Endothelial cell of umbilical vein (primary cell): ENCODE results near the gene HHATL. TPM values are rescaled to one million over a fixed set of nuclear protein-coding genes. Genes with fewer than 3 reads are reported as not detected.

Source experiments
- BruUV-seq: library from RNA; stranded (reverse); fragments of 400-500 nt; replicated peaks from 2 replicates; lab custom pipeline; 2021; lab: Mats Ljungman, UMichigan
- CTCF ChIA-PET: fragments of 300-600, 350-600 bp; sonication (Branson Sonifier 250); formaldehyde crosslinking; loops from one replicate; lab custom pipeline; 2021; ENCODE audit warnings: antibody characterized with exemption, inconsistent platforms; lab: Charles Lee
- POLR2A ChIA-PET: fragments of 300-600, 350-600 bp; sonication (Branson Sonifier 250); formaldehyde crosslinking; loops from one replicate; lab custom pipeline; 2021; ENCODE audit warnings: antibody characterized with exemption, inconsistent platforms; lab: Charles Lee
- DNase-seq: peaks from one replicate; pipeline ENCODE4 v3.0.0-alpha.2; 2011; ENCODE audit warnings: low read depth, low spot score
- FAIRE-seq: peaks from 2 replicates; lab custom pipeline; 2011; peaks lifted over from hg19 to GRCh38; lab: Jason Lieb, UNC
- H2AFZ ChIP-seq: 2 replicates; pipeline ENCODE4 v1.6.0; 2012; ENCODE audit warnings: low read depth, low read length, control low read depth, inconsistent platforms
- H3K27ac ChIP-seq: 2 replicates; pipeline ENCODE4 v1.5.1; 2011; ENCODE audit warnings: low read depth, mild to moderate bottlenecking, control low read depth, low read length, moderate library complexity; ENCODE audit not compliant: insufficient read depth
- H3K27me3 ChIP-seq, 2 experiments: 2 replicates each; pipeline versions ENCODE4 v1.6.0 to v1.6.1; 2011; ENCODE audit warnings: low read length in 2 of 2, mixed read lengths in 1 of 2; ENCODE audit not compliant: control insufficient read depth in 2 of 2, insufficient read depth in 2 of 2
- H3K36me3 ChIP-seq, 2 experiments: 2 replicates in 1 of 2; 3 replicates in 1 of 2; pipeline ENCODE4 v1.5.1; 2011; ENCODE audit warnings: low read length in 2 of 2, mild to moderate bottlenecking in 1 of 2, moderate library complexity in 1 of 2; ENCODE audit not compliant: control insufficient read depth in 2 of 2, insufficient read depth in 2 of 2; ENCODE audit errors: extremely low read depth in 1 of 2
- H3K4me1 ChIP-seq: 3 replicates; pipeline ENCODE4 v1.5.1; 2011; ENCODE audit warnings: mild to moderate bottlenecking, low read length; ENCODE audit not compliant: control insufficient read depth, insufficient read depth; ENCODE audit errors: extremely low read depth
- H3K4me2 ChIP-seq: 2 replicates; pipeline ENCODE4 v1.6.1; 2011; ENCODE audit warnings: low read length, control low read depth, mixed read lengths; ENCODE audit not compliant: insufficient read depth
- H3K4me3 ChIP-seq, 3 experiments: fragments of 200-600 bp in 1 of 3; sonication (generic), shearing (Covaris generic) in 1 of 3; replicated peaks in 1 of 3; 2 replicates each; pipeline ENCODE4 v1.5.1; 2011 to 2016; ENCODE audit warnings: control low read depth in 3 of 3, low read length in 3 of 3, mild to moderate bottlenecking in 2 of 3, inconsistent platforms in 1 of 3, low read depth in 1 of 3, moderate library complexity in 1 of 3; ENCODE audit not compliant: insufficient read depth in 1 of 3
- H3K79me2 ChIP-seq: 2 replicates; pipeline ENCODE4 v1.6.0; 2012; ENCODE audit warnings: low read length, inconsistent platforms; ENCODE audit not compliant: control insufficient read depth, insufficient read depth
- H3K9ac ChIP-seq: replicated peaks from 2 replicates; pipeline ENCODE3; 2011; ENCODE audit warnings: low read length, control low read depth; ENCODE audit not compliant: insufficient read depth; ENCODE audit errors: extremely low read depth
- H3K9me1 ChIP-seq: replicated peaks from 3 replicates; pipeline ENCODE4 v1.6.0; 2011; ENCODE audit warnings: mild to moderate bottlenecking, low read length; ENCODE audit not compliant: control insufficient read depth, insufficient read depth; ENCODE audit errors: extremely low read depth
- H3K9me3 ChIP-seq: replicated peaks from 2 replicates; pipeline ENCODE4 v1.5.1; 2012; ENCODE audit warnings: low read length, inconsistent platforms; ENCODE audit not compliant: control insufficient read depth, insufficient read depth
- H4K20me1 ChIP-seq: replicated peaks from 2 replicates; pipeline ENCODE3; 2011; ENCODE audit warnings: mild to moderate bottlenecking, low read length; ENCODE audit not compliant: control insufficient read depth, insufficient read depth; ENCODE audit errors: extremely low read depth
- CTCF ChIP-seq, 2 donors: IDR thresholded peaks; 1 replicate in 1 of 2; 2 replicates in 1 of 2; pipeline ENCODE4 v1.5.1; 2011; ENCODE audit warnings: low read length in 2 of 2, mild to moderate bottlenecking in 2 of 2, moderate library complexity in 2 of 2, control low read depth in 1 of 2, inconsistent platforms in 1 of 2, low read depth in 1 of 2; ENCODE audit not compliant: insufficient read depth in 1 of 2; ENCODE audit errors: extremely low read depth in 1 of 2
- EZH2 ChIP-seq: IDR thresholded peaks from 2 replicates; pipeline ENCODE4 v1.6.1; 2012; ENCODE audit warnings: borderline replicate concordance, low read depth, mild to moderate bottlenecking, moderate library complexity, low read length, inconsistent platforms; ENCODE audit not compliant: severe bottlenecking
- FOS ChIP-seq: IDR thresholded peaks from 2 replicates; pipeline ENCODE4 v1.6.1; 2011; ENCODE audit warnings: mild to moderate bottlenecking, low read length, moderate library complexity, borderline replicate concordance; ENCODE audit not compliant: insufficient read depth
- GATA2 ChIP-seq: IDR thresholded peaks from 2 replicates; pipeline ENCODE4 v1.7.0; 2011; ENCODE audit warnings: low read depth, mild to moderate bottlenecking, moderate library complexity, mixed read lengths, low read length; ENCODE audit not compliant: insufficient read length, insufficient read depth
- JUN ChIP-seq: IDR thresholded peaks from 2 replicates; pipeline ENCODE4 v1.6.1; 2011; ENCODE audit warnings: borderline replicate concordance, low read depth; ENCODE audit not compliant: insufficient read length, insufficient read depth
- MAX ChIP-seq: IDR thresholded peaks from 2 replicates; pipeline ENCODE4 v1.6.1; 2011; ENCODE audit not compliant: insufficient read depth, insufficient read length
- POLR2A ChIP-seq: IDR thresholded peaks from 2 replicates; pipeline ENCODE4 v1.6.1; 2012; ENCODE audit warnings: low read depth, mild to moderate bottlenecking, control low read depth, low read length
- POLR2AphosphoS5 ChIP-seq: IDR thresholded peaks from 2 replicates; pipeline ENCODE4 v1.6.1; 2012; ENCODE audit warnings: low read depth, mild to moderate bottlenecking, control low read depth, low read length, moderate library complexity; ENCODE audit not compliant: insufficient read depth
- dilution Hi-C: fragments of 300-500 bp; cut with MboI; formaldehyde crosslinking; loops from one replicate; pipeline ENCODE4 v1.15.0; 2019; ENCODE audit warnings: low sequenced_read_pairs; ENCODE audit not compliant: extremely low pct_ligation_motif_present
- intact Hi-C: fragments of 100-400 bp; cut with micrococcal nuclease; formaldehyde crosslinking; loops from one replicate; pipeline ENCODE4 v1.10.0; 2022
- polyA plus RNA-seq, 4 experiments: library from polyadenylated mRNA; depleted of rRNA in 3 of 4; stranded (reverse) in 3 of 4; unstranded in 1 of 4; fragments of >200 nt; gene quantifications; 2 replicates each; pipeline versions ENCODE4 v1.2.1 to v1.2.3, GENCODE V29; 2011 to 2012; ENCODE audit warnings: missing spikeins in 1 of 4
- total RNA-seq: library from RNA; stranded (reverse); gene quantifications from 2 replicates; pipeline ENCODE4 v1.2.3, GENCODE V29; 2021

The HHATL gene
- total and polyA plus RNA-seq, 2 donors (not counting 3 experiments of a cell fraction or from before 2014, with no cell fraction given), result not detected

- H4K20me1 ChIP-seq, result no peaks in the 10 kb centered on the region
- H3K9me3 ChIP-seq, result no peaks in the 10 kb centered on the region
- peaks cover 0 to 2% of the 10 kb centered on the region in 2 experiments for H3K27me3 ChIP-seq
- H3K4me2 ChIP-seq, result no peak overlapping the region
- dilution Hi-C loops (no loop called here), intact Hi-C loops (no loop called here)
- no peaks in the 10 kb centered on the region for H3K4me1 ChIP-seq
- no peak overlapping the region for H3K9ac ChIP-seq
- CTCF ChIA-PET, result no interaction called here
- POLR2A ChIA-PET, result no interaction called here
- FAIRE-seq, result no peak
- no peaks in the 10 kb centered on the region for H3K36me3 ChIP-seq
- BruUV-seq, result no TSS peak
- no peak overlapping the region for H2AFZ ChIP-seq
- H3K79me2 ChIP-seq, result no peaks in the 10 kb centered on the region
- H3K27ac ChIP-seq, result no peak overlapping the region
- no peak for DNase-seq
- TF ChIP-seq MAX (no peak), POLR2AphosphoS5 (no peak), POLR2A (no peak), EZH2 (no peak)
- H3K4me3 ChIP-seq, result no peak overlapping the region
- H3K9me1 ChIP-seq, result no peaks in the 10 kb centered on the region
Measured at GRCh38 chr3:42708611-42709151, 6.1 kb upstream of the HHATL start.

- Histone ChIP-seq H3K4me1 (no peaks in the 10 kb centered on the region), H2AFZ (no peak overlapping the region), H3K4me2 (no peak overlapping the region), H4K20me1 (no peaks in the 10 kb centered on the region), H3K27me3 (no peaks in the 10 kb centered on the region), H3K79me2 (no peaks in the 10 kb centered on the region), H3K9me1 (no peaks in the 10 kb centered on the region), H3K4me3 (no peak overlapping the region), H3K27ac (no peak overlapping the region), H3K9ac (no peak overlapping the region), H3K9me3 (no peaks in the 10 kb centered on the region), H3K36me3 (no peaks in the 10 kb centered on the region)
- DNase-seq (no peak), FAIRE-seq (no peak)
- dilution Hi-C loops (no loop called here), intact Hi-C loops (no loop called here)
- CTCF ChIA-PET, result no interaction called here
- POLR2A ChIA-PET, result no interaction called here
- no TSS peak for BruUV-seq
- TF ChIP-seq MAX (no peak), JUN (no peak), EZH2 (no peak), FOS (no peak), POLR2AphosphoS5 (no peak), POLR2A (no peak), GATA2 (no peak), CTCF (IDR thresholded peaks at IDR 0.05; ENCODE audit: extremely low read depth in 1 of 2, insufficient read depth in 1 of 2, low read depth in 1 of 2, low read length in 2 of 2) (no peak)
Measured at GRCh38 chr3:42707620-42708355, 5.2 kb upstream of the HHATL start.
